Stimulated activated CD8-positive, alpha-beta memory T cell treated with anti-CD3 and anti-CD28 coated beads, Interleukin-12 subunit alpha, Interleukin-12 subunit beta, amount 100 ng/mL, for 4 hours (primary cell): ENCODE data around the gene SYVN1.
A peak's percentile ranks its signal among the peaks of the same experiment; 100 is the strongest.

Experiments
- DNase-seq: peaks from one replicate; pipeline ENCODE4 v3.0.0-alpha.2; 2020; ENCODE audit warnings: low read depth

Gene SYVN1

GRCh38 chr11:65087827-65088226 is 46.5 kb downstream of the SYVN1 start:
- no peak for DNase-seq

GRCh38 chr11:65087216-65087615 is 47.1 kb downstream of the SYVN1 start:
- DNase-seq: no peak

- DNase-seq: no peak
These were observed 47.5 kb downstream of the SYVN1 start for GRCh38 chr11:65086809-65087208.

GRCh38 chr11:65085446-65085845 is 48.9 kb downstream of the SYVN1 start:
- no peak for DNase-seq

GRCh38 chr11:65084598-65085375 is 49.5 kb downstream of the SYVN1 start:
- DNase-seq: no peak

GRCh38 chr11:65083834-65084597 is 50.3 kb downstream of the SYVN1 start, which contains the start of the genes CDCA5 and ZFPL1:
Gene CDCA5, minus strand, starts transcription at chr11:65084040. Its CDS starts 62 bp downstream, at chr11:65083978.
Gene ZFPL1, plus strand, starts transcription at chr11:65084222. Its CDS starts 477 bp downstream, at chr11:65084699.
- DNase-seq: peak; percentile 96

- DNase-seq: no peak
These were observed 51.0 kb downstream of the SYVN1 start for GRCh38 chr11:65083134-65083833.

- no peak for DNase-seq
These were observed 55.5 kb downstream of the SYVN1 start for GRCh38 chr11:65078786-65079342.

- peak; percentile 46 for DNase-seq
These were observed 56.2 kb downstream of the SYVN1 start for GRCh38 chr11:65078151-65078550.

- DNase-seq: no peak
These were observed 56.9 kb downstream of the SYVN1 start for GRCh38 chr11:65077451-65077850.
